COLO668 (cell line): ENCODE data around the gene MTOR.
"Not testable (repeated sequence)": the region's sequence is repeated elsewhere in the genome, so short reads cannot be mapped to it uniquely, and the experiment has no call there.

Experiments
- DNase-seq: peaks from one replicate; lab custom pipeline; 2025; ENCODE audit not compliant: unreplicated experiment; lab: John Stamatoyannopoulos, UW

MTOR gene

GRCh38 chr1:11187000-11187399 lies 75.4 kb downstream of the MTOR start:
- no peak for DNase-seq

GRCh38 chr1:11184973-11185372 lies 77.4 kb downstream of the MTOR start:
- no peak for DNase-seq

GRCh38 chr1:11182884-11183283 lies 79.5 kb downstream of the MTOR start:
- no peak for DNase-seq

- no peak for DNase-seq
Observed at GRCh38 chr1:11180342-11180744, 82.0 kb downstream of the MTOR start.

- DNase-seq, result not testable (repeated sequence)
Observed at GRCh38 chr1:11179749-11180148, 82.6 kb downstream of the MTOR start.

GRCh38 chr1:11179125-11179524 lies 83.2 kb downstream of the MTOR start:
- DNase-seq, result no peak

- DNase-seq, result no peak
Observed at GRCh38 chr1:11178021-11179015, 84.0 kb downstream of the MTOR start.

GRCh38 chr1:11176081-11176706 lies 86.2 kb downstream of the MTOR start:
- DNase-seq, result no peak

GRCh38 chr1:11175461-11175860 lies 86.9 kb downstream of the MTOR start:
- DNase-seq, result no peak

GRCh38 chr1:11174261-11174942 lies 87.9 kb downstream of the MTOR start:
- DNase-seq, result no peak

- no peak for DNase-seq
Observed at GRCh38 chr1:11170102-11170501, 92.2 kb downstream of the MTOR start.

- DNase-seq, result no peak
Observed at GRCh38 chr1:11169202-11169601, 93.1 kb downstream of the MTOR start.

- DNase-seq, result no peak
Observed at GRCh38 chr1:11168731-11169130, 93.6 kb downstream of the MTOR start.

- DNase-seq, result not testable (repeated sequence)
Observed at GRCh38 chr1:11166744-11167143, 95.6 kb downstream of the MTOR start.

- DNase-seq, result not testable (repeated sequence)
Observed at GRCh38 chr1:11162752-11163151, 99.6 kb downstream of the MTOR start.

GRCh38 chr1:11158720-11159321 lies 103.5 kb downstream of the MTOR start:
- no peak for DNase-seq

GRCh38 chr1:11158291-11158690 lies 104.1 kb downstream of the MTOR start:
- no peak for DNase-seq

- DNase-seq, result no peak
Observed at GRCh38 chr1:11157867-11158266, 104.5 kb downstream of the MTOR start.

- no peak for DNase-seq
Observed at GRCh38 chr1:11157394-11157793, 105.0 kb downstream of the MTOR start.

- no peak for DNase-seq
Observed at GRCh38 chr1:11156963-11157362, 105.4 kb downstream of the MTOR start.

GRCh38 chr1:11156441-11156840 lies 105.9 kb downstream of the MTOR start:
- DNase-seq, result no peak
